HG03039 (cell line): Measurements from ENCODE around the gene ERC2.

Experiments
- ATAC-seq: cut with Tn5 transposase; IDR thresholded peaks from one replicate; pipeline ENCODE4 v1.9.1; 2021; ENCODE audit warnings: mild to moderate bottlenecking, moderate library complexity; ENCODE audit not compliant: unreplicated experiment

The ERC2 gene

DNA sequence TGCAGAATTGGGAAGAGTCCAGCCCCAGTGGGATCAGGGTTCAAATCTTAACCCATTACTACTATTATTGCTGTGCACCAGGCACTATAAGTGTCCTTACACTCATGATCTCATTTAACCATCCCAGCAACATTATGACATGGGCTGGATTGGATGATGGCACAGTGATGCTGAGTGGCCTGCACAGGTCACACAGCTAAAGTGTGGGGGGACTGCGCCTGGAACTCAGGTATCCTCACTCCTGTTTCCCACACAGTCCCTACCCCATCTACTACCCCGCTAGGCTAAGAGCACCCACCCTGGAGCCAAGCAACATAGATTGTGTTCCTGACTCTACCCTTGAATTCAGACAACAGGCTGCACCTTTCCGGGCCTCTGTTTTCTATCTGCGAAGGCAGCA is 997.2 kb downstream of the ERC2 start:
- ATAC-seq = no peak

DNA sequence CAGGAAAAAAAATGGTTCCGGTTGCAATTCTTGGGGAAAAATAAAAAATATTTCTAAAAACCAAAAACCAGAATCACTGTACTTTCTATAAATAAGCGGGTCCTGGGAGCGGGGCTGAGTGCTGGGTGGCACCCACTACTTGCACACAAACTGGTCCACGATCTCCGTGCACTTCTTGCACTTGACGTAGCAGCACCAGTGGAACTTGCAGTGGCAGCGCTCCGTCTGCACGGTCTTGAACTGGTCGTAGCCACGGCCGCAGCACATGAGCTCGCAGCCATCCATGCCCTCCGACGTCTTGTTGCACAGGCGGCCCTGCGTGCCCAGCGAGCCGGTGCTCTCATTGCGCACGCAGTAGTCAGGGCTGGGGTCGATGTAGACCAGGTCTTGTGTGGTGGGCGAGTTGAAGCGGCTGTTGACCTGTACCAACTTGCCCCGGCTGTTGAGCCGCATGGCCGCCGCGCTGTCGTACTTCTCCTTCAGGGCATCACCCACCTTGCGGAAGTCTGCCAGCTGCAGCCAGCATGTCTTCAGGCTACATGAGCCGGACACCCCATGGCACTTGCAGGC is 998.2 kb downstream of the ERC2 start:
- ATAC-seq = no peak

DNA sequence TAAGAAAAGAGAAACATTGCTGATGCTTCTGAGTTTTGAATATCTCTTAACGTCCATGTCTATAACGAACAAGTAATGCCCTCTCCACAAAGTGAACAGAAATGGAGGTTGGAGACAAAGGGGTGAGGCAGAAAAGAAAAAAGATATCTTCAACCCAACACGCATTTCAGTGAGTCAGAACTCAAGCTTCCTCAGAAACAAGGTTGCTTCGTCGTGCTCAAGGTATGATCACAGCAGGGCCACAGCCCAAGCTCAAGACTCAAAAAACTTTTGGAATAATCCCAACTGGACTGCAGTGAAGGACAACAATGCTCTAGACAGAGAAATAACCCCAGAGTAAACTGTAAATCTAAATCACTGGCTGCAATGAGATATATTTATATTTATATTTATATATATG is 1000.0 kb downstream of the ERC2 start:
- no peak for ATAC-seq

DNA sequence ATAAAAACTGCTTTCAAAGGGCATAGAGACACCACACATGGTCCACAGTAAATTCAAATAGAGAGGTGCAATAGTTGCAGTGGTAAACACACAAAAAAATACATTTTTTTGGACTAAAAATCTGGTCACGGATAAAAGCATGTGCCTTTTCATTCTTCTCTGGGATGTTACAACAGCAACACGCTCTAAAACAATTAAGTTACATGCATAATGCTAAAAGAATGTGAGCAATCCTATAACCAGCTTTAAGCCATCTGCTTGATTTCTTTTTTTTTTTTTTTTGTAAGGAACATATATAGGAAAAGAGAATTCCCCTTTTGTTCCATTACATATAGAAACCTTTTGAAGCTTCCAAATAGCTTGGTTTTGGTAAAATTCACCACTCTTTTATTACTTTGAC is 1001.2 kb downstream of the ERC2 start:
- ATAC-seq = no peak

DNA sequence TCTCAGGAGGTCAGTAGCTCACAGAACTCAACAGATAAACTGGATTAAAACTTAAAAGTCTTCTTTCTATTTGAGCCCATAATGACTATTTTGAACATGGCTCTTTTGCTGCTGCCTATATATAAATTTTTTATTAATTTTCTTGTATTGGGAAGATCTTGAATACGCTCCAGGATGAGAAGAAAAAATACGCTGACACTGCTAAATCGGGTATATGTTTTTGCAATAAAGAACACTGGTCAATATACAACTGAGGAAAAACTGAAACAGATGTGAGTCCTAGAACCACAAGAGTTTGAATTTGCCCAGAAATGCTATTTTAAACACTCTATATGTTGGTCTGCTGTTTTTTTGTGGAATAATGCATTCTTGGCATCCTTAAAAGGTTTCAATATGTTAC is 1001.7 kb downstream of the ERC2 start:
- no peak for ATAC-seq

DNA sequence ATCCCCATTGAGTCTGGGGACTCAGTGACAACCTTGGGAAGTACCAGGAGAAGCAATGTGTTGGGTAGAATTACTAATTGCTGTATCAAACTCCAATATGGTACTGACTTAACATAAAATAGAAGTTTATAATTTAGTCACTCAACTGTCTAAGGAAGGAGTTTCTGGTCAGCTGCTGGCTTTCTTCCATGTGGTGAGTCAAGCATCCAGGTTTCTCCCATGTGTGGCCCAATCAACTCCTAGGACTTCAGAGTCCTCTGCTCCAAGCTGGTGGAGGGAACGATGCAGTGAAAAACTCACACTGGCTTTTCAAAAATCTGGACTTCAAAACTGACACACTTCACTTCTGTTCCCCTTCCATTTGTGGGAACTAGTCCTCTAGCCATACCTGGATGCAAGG is 1006.4 kb downstream of the ERC2 start:
- ATAC-seq = no peak

DNA sequence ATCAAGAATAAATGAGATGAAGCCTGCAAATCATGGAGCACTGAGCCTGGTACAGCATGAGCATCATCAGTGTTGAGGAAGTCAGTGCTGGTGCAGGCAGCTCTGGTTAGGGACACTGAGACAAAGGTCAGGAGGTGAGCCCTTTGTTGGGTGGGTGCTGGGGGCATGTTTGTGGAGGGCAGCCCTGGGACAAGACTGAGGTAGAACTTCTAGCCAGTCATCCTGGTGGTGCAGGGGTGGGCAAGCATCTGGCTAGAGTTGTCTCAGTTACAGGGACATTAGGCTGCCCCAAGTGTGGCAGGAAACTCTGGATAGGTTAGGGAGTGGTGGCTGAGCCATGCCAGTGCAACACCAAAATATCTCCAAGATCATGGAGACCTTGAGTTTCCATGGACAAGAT is 1008.4 kb downstream of the ERC2 start:
- ATAC-seq = no peak
